ENCODE results near the gene TSC2. TPM values are rescaled to one million over a fixed set of nuclear protein-coding genes. Genes with fewer than 3 reads are reported as not detected.

The TSC2 gene
- total and polyA plus RNA-seq, 8 donors = 51.0 to 172 (median 83.6) TPM

- Histone ChIP-seq H3K9me3 (no peaks in the 10 kb centered on the region), H3K4me1 (no peaks in the 10 kb centered on the region), H3K4me3 (no peak overlapping the region), H3K36me3 (peaks cover 0 to 17% (median 8%) of the 10 kb centered on the region in 3 donors), H3K27ac (no peak overlapping the region), H3K27me3 (no peaks in the 10 kb centered on the region)
- intact Hi-C loops (cut with DNase I) = no loop called here
- ATAC-seq = no peak
- peak in 2 of 6 donors; percentile 33 to 66 for DNase-seq
- no peak for TF ChIP-seq CTCF (IDR thresholded peaks at IDR 0.05)
- no peak for FAIRE-seq
- WGBS, 2 donors = 86% methylated on average over 15 of the region's 15 CpGs
Observed at GRCh38 chr16:2056077-2056476, 8.3 kb downstream of the TSC2 start.

- ATAC-seq = no peak
- Histone ChIP-seq H3K9me3 (no peaks in the 10 kb centered on the region), H3K36me3 (peaks cover 0 to 17% (median 8%) of the 10 kb centered on the region in 3 donors), H3K4me3 (no peak overlapping the region), H3K4me1 (no peaks in the 10 kb centered on the region), H3K27ac (no peak overlapping the region), H3K27me3 (no peaks in the 10 kb centered on the region)
- 94 to 95% methylated on average over 19 of the region's 19 CpGs for WGBS, 2 donors
- DNase-seq = peak in 2 of 6 donors; percentile 21 to 64
- intact Hi-C loops (cut with DNase I) = no loop called here
- no peak for TF ChIP-seq CTCF (IDR thresholded peaks at IDR 0.05)
- FAIRE-seq = no peak
Observed at GRCh38 chr16:2056681-2057407, 9.1 kb downstream of the TSC2 start.

- peaks cover 0 to 21% (median 8%) of the 10 kb centered on the region in 3 donors for H3K36me3 ChIP-seq
- WGBS, 2 donors = 90 to 91% methylated on average over 9 to 10 of the region's 10 CpGs
- H3K4me1 ChIP-seq = no peaks in the 10 kb centered on the region
- no peaks in the 10 kb centered on the region for H3K9me3 ChIP-seq
- DNase-seq = peak in 2 of 6 donors; percentile 18 to 55
- TF ChIP-seq CTCF (IDR thresholded peaks at IDR 0.05) = no peak
- FAIRE-seq = no peak
- no peak for ATAC-seq
- H3K4me3 ChIP-seq = no peak overlapping the region
- intact Hi-C loops (cut with DNase I) = no loop called here
- no peaks in the 10 kb centered on the region for H3K27me3 ChIP-seq
- no peak overlapping the region for H3K27ac ChIP-seq
Observed at GRCh38 chr16:2057438-2057837, 9.7 kb downstream of the TSC2 start.

GRCh38 chr16:2058420-2058819 is 10.6 kb downstream of the TSC2 start:
- H3K27me3 ChIP-seq = no peaks in the 10 kb centered on the region
- H3K9me3 ChIP-seq = no peaks in the 10 kb centered on the region
- intact Hi-C loops (cut with DNase I) = no loop called here
- H3K4me3 ChIP-seq = no peak overlapping the region
- H3K4me1 ChIP-seq = no peaks in the 10 kb centered on the region
- no peak for FAIRE-seq
- DNase-seq = peak in 2 of 6 donors; percentile 16 to 37
- H3K36me3 ChIP-seq = peaks cover 0 to 23% (median 8%) of the 10 kb centered on the region in 3 donors
- TF ChIP-seq CTCF (IDR thresholded peaks at IDR 0.05) = no peak
- H3K27ac ChIP-seq = no peak overlapping the region
- WGBS, 2 donors = 87 to 89% methylated on average over 13 of the region's 13 CpGs
- no peak for ATAC-seq

- Histone ChIP-seq H3K36me3 (peaks cover 0 to 19% (median 8%) of the 10 kb centered on the region in 3 donors), H3K27ac (no peak overlapping the region), H3K4me3 (no peak overlapping the region), H3K9me3 (no peaks in the 10 kb centered on the region), H3K4me1 (no peaks in the 10 kb centered on the region), H3K27me3 (no peaks in the 10 kb centered on the region)
- DNase-seq (peak in 1 of 6 donors; percentile 18), ATAC-seq (no peak), FAIRE-seq (no peak)
- TF ChIP-seq CTCF (IDR thresholded peaks at IDR 0.05) = no peak
- intact Hi-C loops (cut with DNase I) = no loop called here
- 96 to 99% methylated on average over 10 of the region's 10 CpGs for WGBS, 2 donors
Observed at GRCh38 chr16:2058872-2059271, 11.1 kb downstream of the TSC2 start.

All from pancreas (tissue), 10 donors.